DND-41 (cell line): ENCODE data around the gene DCUN1D4.

Source experiments
- ATAC-seq: fragments of 200-7000 bp; cut with Tn5 transposase; 3 replicates; pipeline ENCODE4 v1.9.1; 2021; ENCODE audit warnings: low read depth; ENCODE audit not compliant: insufficient read depth
- DNase-seq: peaks from one replicate; pipeline ENCODE4 v3.0.0-alpha.2; 2020
- H2AFZ ChIP-seq: 2 replicates; pipeline ENCODE4 v1.6.0; 2012; ENCODE audit warnings: low read depth, low read length
- H3K27ac ChIP-seq: 2 replicates; pipeline ENCODE4 v1.5.1; 2012; ENCODE audit warnings: low read length, inconsistent platforms
- H3K27me3 ChIP-seq: fragments of 200-600 bp; sonication (generic); 2 replicates; pipeline ENCODE4 v1.6.0; 2012; ENCODE audit warnings: low read length, mild to moderate bottlenecking, inconsistent platforms; ENCODE audit not compliant: insufficient read depth, poor library complexity
- H3K36me3 ChIP-seq: 2 replicates; pipeline ENCODE4 v1.5.1; 2012; ENCODE audit warnings: low read length, inconsistent platforms; ENCODE audit not compliant: insufficient read depth
- H3K4me1 ChIP-seq: 2 replicates; pipeline ENCODE4 v1.5.1; 2012; ENCODE audit warnings: mild to moderate bottlenecking, low read length; ENCODE audit not compliant: insufficient read depth
- H3K4me2 ChIP-seq: 2 replicates; pipeline ENCODE4 v1.6.0; 2012; ENCODE audit warnings: mild to moderate bottlenecking, moderate library complexity, low read length, inconsistent platforms; ENCODE audit not compliant: insufficient read depth
- H3K4me3 ChIP-seq, 2 experiments: fragments of 200-600 bp in 1 of 2; shearing (Covaris generic) in 1 of 2; 2 replicates each; pipeline ENCODE4 v1.5.1; 2012 to 2016; ENCODE audit warnings: inconsistent platforms in 2 of 2, low read length in 2 of 2, mild to moderate bottlenecking in 2 of 2, low read depth in 1 of 2, moderate library complexity in 1 of 2
- H3K79me2 ChIP-seq: 2 replicates; pipeline ENCODE4 v1.6.0; 2012; ENCODE audit warnings: low read length, inconsistent platforms; ENCODE audit not compliant: insufficient read depth
- H3K9ac ChIP-seq: 2 replicates; pipeline ENCODE4 v1.6.0; 2012; ENCODE audit warnings: low read depth, mild to moderate bottlenecking, inconsistent platforms, low read length, moderate library complexity
- H3K9me3 ChIP-seq: 2 replicates; pipeline ENCODE4 v1.5.1; 2012; ENCODE audit warnings: low read length, moderate library complexity, mild to moderate bottlenecking, inconsistent platforms; ENCODE audit not compliant: insufficient read depth, severe bottlenecking
- H4K20me1 ChIP-seq: 2 replicates; pipeline ENCODE4 v1.6.0; 2012; ENCODE audit warnings: low read length; ENCODE audit not compliant: insufficient read depth
- EZH2 ChIP-seq: IDR thresholded peaks from 3 replicates; pipeline ENCODE4 v1.6.1; 2012; ENCODE audit warnings: borderline replicate concordance, low read depth, mild to moderate bottlenecking, moderate library complexity, low read length, inconsistent platforms; ENCODE audit not compliant: severe bottlenecking
- TF ChIP-seq, protein P1 (sequence below): IDR thresholded peaks from 2 replicates; pipeline ENCODE4 v1.5.1; 2012; ENCODE audit warnings: borderline replicate concordance, low read length, moderate library complexity, mild to moderate bottlenecking; ENCODE audit not compliant: poor library complexity, severe bottlenecking; ENCODE audit errors: extremely low read depth

The DCUN1D4 gene

DNA sequence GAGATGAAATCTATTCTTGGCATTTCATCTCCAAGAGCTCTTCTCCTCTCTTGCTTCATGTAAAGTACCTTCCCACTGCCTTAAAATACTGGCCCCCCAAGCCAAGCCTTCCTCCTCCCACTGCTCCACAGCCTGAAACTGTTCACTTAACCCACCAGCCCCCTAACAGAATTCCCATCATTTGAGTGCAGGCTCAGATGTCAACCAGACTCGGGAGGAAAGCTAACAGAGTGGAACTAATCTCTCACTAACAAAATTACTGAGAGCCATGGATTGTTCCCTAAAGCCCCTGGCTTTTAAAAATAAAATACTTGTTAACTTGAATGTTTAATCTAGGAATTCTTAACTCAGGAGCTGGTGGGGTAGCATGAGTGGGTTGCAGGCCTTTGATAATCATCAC is 7.1 kb upstream of the DCUN1D4 start:
- H3K27me3 ChIP-seq: no peaks in the 10 kb centered on the region
- no peaks in the 10 kb centered on the region for H3K4me1 ChIP-seq
- TF ChIP-seq, protein P1, sequence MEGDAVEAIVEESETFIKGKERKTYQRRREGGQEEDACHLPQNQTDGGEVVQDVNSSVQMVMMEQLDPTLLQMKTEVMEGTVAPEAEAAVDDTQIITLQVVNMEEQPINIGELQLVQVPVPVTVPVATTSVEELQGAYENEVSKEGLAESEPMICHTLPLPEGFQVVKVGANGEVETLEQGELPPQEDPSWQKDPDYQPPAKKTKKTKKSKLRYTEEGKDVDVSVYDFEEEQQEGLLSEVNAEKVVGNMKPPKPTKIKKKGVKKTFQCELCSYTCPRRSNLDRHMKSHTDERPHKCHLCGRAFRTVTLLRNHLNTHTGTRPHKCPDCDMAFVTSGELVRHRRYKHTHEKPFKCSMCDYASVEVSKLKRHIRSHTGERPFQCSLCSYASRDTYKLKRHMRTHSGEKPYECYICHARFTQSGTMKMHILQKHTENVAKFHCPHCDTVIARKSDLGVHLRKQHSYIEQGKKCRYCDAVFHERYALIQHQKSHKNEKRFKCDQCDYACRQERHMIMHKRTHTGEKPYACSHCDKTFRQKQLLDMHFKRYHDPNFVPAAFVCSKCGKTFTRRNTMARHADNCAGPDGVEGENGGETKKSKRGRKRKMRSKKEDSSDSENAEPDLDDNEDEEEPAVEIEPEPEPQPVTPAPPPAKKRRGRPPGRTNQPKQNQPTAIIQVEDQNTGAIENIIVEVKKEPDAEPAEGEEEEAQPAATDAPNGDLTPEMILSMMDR: no peak
- TF ChIP-seq EZH2: no peak
- H2AFZ ChIP-seq: no peak overlapping the region
- H3K79me2 ChIP-seq: no peaks in the 10 kb centered on the region
- H3K36me3 ChIP-seq: no peaks in the 10 kb centered on the region
- H3K9ac ChIP-seq: no peak overlapping the region
- no peak overlapping the region for H3K4me3 ChIP-seq
- H3K4me2 ChIP-seq: no peak overlapping the region
- no peak for ATAC-seq
- DNase-seq: no peak
- no peaks in the 10 kb centered on the region for H3K9me3 ChIP-seq
- no peaks in the 10 kb centered on the region for H4K20me1 ChIP-seq
- H3K27ac ChIP-seq: no peak overlapping the region

DNA sequence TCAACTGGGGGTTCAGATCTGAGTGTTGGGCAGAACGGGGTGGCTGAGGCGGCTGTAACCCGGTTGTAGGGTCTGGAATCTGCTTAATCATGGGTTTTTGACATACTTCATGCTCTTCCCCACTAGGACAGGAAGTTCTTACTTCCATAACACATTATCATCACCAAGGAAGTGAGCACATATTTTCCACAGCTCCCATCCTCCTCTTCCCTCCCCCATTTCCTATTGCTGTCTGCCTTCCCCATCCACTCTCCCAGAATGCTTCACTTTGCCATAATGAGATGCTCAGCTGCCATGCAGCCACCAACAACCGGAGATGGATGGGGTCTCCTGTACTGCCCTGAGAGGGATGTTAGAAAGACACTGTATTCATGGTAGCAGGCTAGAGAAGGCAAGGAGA is 6.4 kb upstream of the DCUN1D4 start:
- no peaks in the 10 kb centered on the region for H3K36me3 ChIP-seq
- no peaks in the 10 kb centered on the region for H4K20me1 ChIP-seq
- peak overlapping the region; percentile 47; the same call in 1 of the 2 replicates for H2AFZ ChIP-seq
- TF ChIP-seq, protein P1: no peak
- TF ChIP-seq EZH2: no peak
- no peak overlapping the region for H3K4me2 ChIP-seq
- H3K27me3 ChIP-seq: no peaks in the 10 kb centered on the region
- no peak overlapping the region for H3K9ac ChIP-seq
- no peaks in the 10 kb centered on the region for H3K4me1 ChIP-seq
- no peak for DNase-seq
- no peaks in the 10 kb centered on the region for H3K79me2 ChIP-seq
- no peak overlapping the region for H3K4me3 ChIP-seq
- no peaks in the 10 kb centered on the region for H3K9me3 ChIP-seq
- H3K27ac ChIP-seq: no peak overlapping the region
- ATAC-seq: no peak

- H3K27ac ChIP-seq: no peak overlapping the region
- TF ChIP-seq, protein P1: no peak
- no peak for TF ChIP-seq EZH2
- H2AFZ ChIP-seq: no peak overlapping the region
- H3K4me1 ChIP-seq: peaks cover 19% of the 10 kb centered on the region
- DNase-seq (no peak), ATAC-seq (no peak)
- no peak overlapping the region for H3K4me3 ChIP-seq
- H3K27me3 ChIP-seq: no peaks in the 10 kb centered on the region
- H3K9me3 ChIP-seq: no peaks in the 10 kb centered on the region
- H3K4me2 ChIP-seq: no peak overlapping the region
- peaks cover 24% of the 10 kb centered on the region for H3K79me2 ChIP-seq
- H4K20me1 ChIP-seq: peaks cover 6% of the 10 kb centered on the region
- H3K36me3 ChIP-seq: peaks cover 5% of the 10 kb centered on the region; the same call in 1 of the 2 replicates
- H3K9ac ChIP-seq: no peak overlapping the region
Measured at GRCh38 chr4:51840781-51841180, 2.2 kb upstream of the DCUN1D4 start.

DNA sequence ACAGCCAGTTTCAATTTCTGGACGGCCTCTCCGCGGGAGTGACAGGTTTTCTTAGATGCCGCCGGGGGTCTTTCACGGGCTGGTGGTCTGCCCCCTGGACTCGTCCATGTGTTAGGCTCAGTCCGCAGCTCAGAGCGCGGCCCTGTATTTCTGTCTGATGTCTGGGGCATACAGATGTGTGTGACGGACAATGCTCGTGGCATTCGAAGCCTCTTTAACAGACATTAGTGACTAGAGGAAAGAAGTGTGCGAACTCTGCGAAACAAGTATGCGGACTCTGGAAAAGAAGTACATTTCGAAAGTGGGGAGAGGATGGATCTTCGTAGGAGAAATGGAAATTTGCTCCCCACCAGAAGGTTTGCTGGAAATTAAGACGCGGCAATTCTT is 793 bp upstream of the DCUN1D4 start:
- H3K36me3 ChIP-seq: peaks cover 10% of the 10 kb centered on the region
- H3K27ac ChIP-seq: peak overlapping the region; percentile 72
- peaks cover 13% of the 10 kb centered on the region for H4K20me1 ChIP-seq
- H3K27me3 ChIP-seq: no peaks in the 10 kb centered on the region
- no peaks in the 10 kb centered on the region for H3K9me3 ChIP-seq
- TF ChIP-seq EZH2: no peak
- TF ChIP-seq, protein P1: no peak
- peaks cover 38% of the 10 kb centered on the region for H3K79me2 ChIP-seq
- DNase-seq (no peak), ATAC-seq (no peak)
- H3K4me1 ChIP-seq: peaks cover 29% of the 10 kb centered on the region
- H2AFZ ChIP-seq: peak overlapping the region; percentile 97
- H3K9ac ChIP-seq: peak overlapping the region; percentile 70
- H3K4me3 ChIP-seq: peak overlapping the region; percentile 46 to 79
- H3K4me2 ChIP-seq: peak overlapping the region; percentile 92
